Activated T-helper 1 cell treated with anti-CD3 and anti-CD28 coated beads, Interleukin-12 subunit alpha, Interleukin-12 subunit beta, Interleukin-2, Interleukin-4 antibody, amounts not matched to agents 30 ng/mL and 10 ng/mL and 1 ng/mL, durations not matched to agents 14 hours and 24 hours and 36 hours (primary cell): Measurements from ENCODE around the gene CILP2. TPM values are rescaled to one million over a fixed set of nuclear protein-coding genes. Genes with fewer than 3 reads are reported as not detected.

Experiments
- DNase-seq: peaks from one replicate; pipeline ENCODE4 v3.0.0; 2021; ENCODE audit warnings: low spot score
- H3K27ac Mint-ChIP-seq: one replicate; pipeline ENCODE4 v1.8.0; 2021; ENCODE audit warnings: mild to moderate bottlenecking, mixed read lengths
- H3K27me3 Mint-ChIP-seq: one replicate; pipeline ENCODE4 v1.8.0; 2022; ENCODE audit warnings: mild to moderate bottlenecking, moderate library complexity, mixed read lengths; ENCODE audit not compliant: insufficient read depth
- H3K36me3 Mint-ChIP-seq: one replicate; pipeline ENCODE4 v1.8.0; 2021; ENCODE audit warnings: low read depth, mixed read lengths
- H3K4me1 Mint-ChIP-seq: one replicate; pipeline ENCODE4 v1.8.0; 2021; ENCODE audit warnings: low read depth, mixed read lengths
- H3K4me3 Mint-ChIP-seq: one replicate; pipeline ENCODE4 v1.8.0; 2021; ENCODE audit warnings: mild to moderate bottlenecking, moderate library complexity, mixed read lengths
- H3K9me3 Mint-ChIP-seq: one replicate; pipeline ENCODE4 v1.8.0; 2021; ENCODE audit warnings: mixed read lengths
- intact Hi-C: fragments of 100-400 bp; cut with micrococcal nuclease; formaldehyde crosslinking; loops from one replicate; pipeline ENCODE4 v1.15.1; 2024
- total RNA-seq: library from RNA; stranded (reverse); gene quantifications from 2 replicates; pipeline ENCODE4 v1.2.3, GENCODE V29; 2022

Gene CILP2
- total RNA-seq, 1 donor from 2014 or later: 0.26 TPM

DNA sequence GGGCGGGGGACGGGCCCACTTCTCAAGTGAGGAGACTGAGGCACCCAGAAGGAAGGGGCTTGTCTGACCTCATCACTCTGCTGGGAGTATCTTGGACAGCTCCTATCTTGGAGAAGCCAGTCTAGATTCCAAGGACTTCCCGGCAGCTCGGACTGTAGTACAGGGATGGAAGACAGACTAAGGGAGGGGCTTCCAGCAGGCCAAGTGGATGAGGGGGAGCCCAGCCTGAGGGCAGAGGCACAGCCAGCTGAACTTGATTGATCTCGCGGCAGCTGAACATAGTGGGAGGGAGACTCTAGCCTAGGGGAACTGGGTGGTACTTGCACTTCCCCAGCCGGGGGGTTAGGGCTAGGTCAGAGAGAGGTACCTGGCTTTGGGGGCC, 711 bp downstream of the CILP2 start:
- Mint-ChIP-seq H3K27ac (no peak overlapping the region), H3K4me1 (peaks cover 32% of the 10 kb centered on the region), H3K27me3 (peaks cover 18% of the 10 kb centered on the region), H3K4me3 (peak overlapping the region; percentile 0), H3K36me3 (peaks cover 5% of the 10 kb centered on the region), H3K9me3 (no peaks in the 10 kb centered on the region)
- no peak for DNase-seq
- intact Hi-C loops: no loop called here

DNA sequence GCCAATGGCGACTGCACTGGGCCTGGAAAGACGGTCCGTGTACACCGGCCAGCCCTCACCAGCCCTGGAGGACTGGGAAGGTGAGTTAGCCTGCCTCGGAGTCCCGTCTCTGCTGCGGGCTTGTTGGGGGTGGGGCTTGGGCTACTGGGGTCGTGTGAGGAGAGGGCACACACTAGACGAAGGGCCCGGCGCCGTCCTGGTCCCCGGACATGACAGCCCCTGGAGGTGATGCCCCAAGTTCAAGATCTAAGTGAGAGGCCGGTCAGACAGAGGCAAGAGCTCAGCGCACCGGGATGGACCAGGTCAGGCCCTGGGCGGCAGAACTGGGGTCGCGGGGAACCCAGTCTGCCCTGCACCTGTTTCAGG, 1.6 kb downstream of the CILP2 start:
- DNase-seq: no peak
- no peak overlapping the region for H3K4me3 Mint-ChIP-seq
- peaks cover 27% of the 10 kb centered on the region for H3K4me1 Mint-ChIP-seq
- peaks cover 2% of the 10 kb centered on the region for H3K36me3 Mint-ChIP-seq
- H3K27me3 Mint-ChIP-seq: peaks cover 18% of the 10 kb centered on the region
- no peak overlapping the region for H3K27ac Mint-ChIP-seq
- intact Hi-C loops: loop anchor here (2.0 kb wide), 4 partner anchors 51 to 103 kb away; partner anchors contain the start of genes GMIP and PBX4
- no peaks in the 10 kb centered on the region for H3K9me3 Mint-ChIP-seq

DNA sequence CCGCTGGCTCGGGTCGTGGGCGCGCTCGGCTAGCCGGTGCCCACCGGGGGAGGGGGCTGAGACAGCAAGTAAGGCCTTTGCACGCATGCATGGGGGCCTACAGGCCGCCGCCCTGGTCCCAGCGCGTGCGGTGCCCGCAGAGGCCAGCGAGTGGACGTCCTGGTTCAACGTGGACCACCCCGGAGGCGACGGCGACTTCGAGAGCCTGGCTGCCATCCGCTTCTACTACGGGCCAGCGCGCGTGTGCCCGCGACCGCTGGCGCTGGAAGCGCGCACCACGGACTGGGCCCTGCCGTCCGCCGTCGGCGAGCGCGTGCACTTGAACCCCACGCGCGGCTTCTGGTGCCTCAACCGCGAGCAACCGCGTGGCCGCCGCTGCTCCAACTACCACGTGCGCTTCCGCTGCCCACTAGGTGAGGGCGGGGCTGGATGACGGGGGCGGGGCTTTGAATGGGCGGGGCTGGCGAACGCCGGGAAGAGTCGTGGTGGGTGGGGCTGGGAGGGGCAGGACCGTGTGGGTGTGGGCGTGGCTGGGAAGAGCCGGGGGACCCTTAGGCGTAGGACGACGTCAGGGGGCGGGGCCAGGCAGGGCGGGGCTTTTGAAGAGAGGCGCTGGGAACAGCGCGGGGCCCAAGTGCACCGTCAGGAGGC, 2.1 kb downstream of the CILP2 start:
- Mint-ChIP-seq H3K36me3 (peaks cover 2% of the 10 kb centered on the region), H3K9me3 (no peaks in the 10 kb centered on the region), H3K4me3 (peak overlapping the region; percentile 72), H3K27me3 (peaks cover 18% of the 10 kb centered on the region), H3K27ac (no peak overlapping the region), H3K4me1 (peaks cover 27% of the 10 kb centered on the region)
- DNase-seq: peak; percentile 43
- intact Hi-C loops: loop anchor here (2.0 kb wide), 4 partner anchors 51 to 103 kb away; partner anchors contain the start of genes GMIP and PBX4

DNA sequence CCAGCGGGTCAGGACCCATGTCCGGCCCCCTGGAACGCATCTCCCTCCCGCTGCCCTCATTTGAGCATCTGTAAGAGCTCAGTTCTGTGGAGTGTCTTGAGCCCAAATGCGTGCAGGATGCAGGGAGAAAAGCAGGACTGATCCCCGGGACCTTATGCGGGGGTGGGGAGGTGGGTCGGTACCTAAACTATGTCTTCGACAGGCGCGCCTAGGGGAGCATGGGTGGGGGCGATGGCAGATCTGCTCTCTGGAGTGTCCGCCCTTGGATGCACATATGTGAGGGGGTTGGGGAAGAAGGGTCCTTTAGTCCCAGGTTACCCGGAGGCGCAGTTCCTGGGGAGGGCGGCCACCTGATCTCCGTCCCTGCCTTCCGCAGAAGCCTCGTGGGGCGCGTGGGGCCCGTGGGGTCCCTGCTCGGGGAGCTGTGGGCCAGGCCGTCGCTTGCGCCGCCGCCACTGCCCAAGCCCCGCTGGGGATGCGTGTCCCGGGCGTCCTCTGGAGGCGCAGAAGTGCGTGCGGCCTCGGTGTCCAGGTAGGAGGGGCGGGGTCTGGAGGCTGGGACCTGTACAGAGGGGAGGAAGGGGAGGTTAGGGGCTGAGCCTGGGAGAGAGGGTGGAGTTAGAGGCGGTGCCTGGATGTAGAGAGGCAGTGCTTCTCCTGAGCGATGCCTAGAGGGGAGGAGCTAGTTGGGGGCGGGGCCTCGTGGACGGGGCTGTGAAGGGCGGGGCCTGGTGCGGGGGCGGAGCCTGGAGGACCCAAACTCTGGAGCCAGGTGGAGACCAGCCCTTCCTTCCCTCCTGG, 2.9 kb downstream of the CILP2 start:
- H3K36me3 Mint-ChIP-seq: peaks cover 2% of the 10 kb centered on the region
- H3K9me3 Mint-ChIP-seq: no peaks in the 10 kb centered on the region
- peaks cover 18% of the 10 kb centered on the region for H3K27me3 Mint-ChIP-seq
- intact Hi-C loops: loop anchor here (1.0 to 2.0 kb wide), 5 partner anchors 25 to 102 kb away; partner anchors contain the start of genes GMIP, NDUFA13 and PBX4
- no peak overlapping the region for H3K27ac Mint-ChIP-seq
- H3K4me3 Mint-ChIP-seq: peak overlapping the region; percentile 72
- DNase-seq: peak; percentile 67
- H3K4me1 Mint-ChIP-seq: peaks cover 27% of the 10 kb centered on the region

DNA sequence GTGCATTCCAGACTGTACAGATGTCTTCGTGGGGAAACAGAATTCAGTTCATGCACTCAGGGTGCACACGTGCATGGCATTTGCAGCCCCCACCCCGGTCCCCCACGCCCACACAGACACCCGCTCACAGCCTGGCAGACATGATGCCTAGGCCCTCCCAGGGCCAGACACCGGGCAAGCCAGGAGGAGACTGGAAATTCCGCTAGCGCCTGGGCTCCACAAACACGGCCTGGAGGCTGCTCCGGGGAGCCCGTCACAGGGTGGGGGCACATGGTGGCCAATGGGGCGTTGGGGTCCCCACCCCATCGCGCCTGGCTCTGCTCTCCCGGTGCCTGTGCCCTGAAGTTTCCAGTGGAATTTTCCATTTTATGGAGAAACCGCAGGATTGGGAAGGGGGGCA, 3.6 kb downstream of the CILP2 start:
- H3K27ac Mint-ChIP-seq: no peak overlapping the region
- DNase-seq: no peak
- H3K27me3 Mint-ChIP-seq: peaks cover 18% of the 10 kb centered on the region
- peaks cover 2% of the 10 kb centered on the region for H3K36me3 Mint-ChIP-seq
- intact Hi-C loops: loop anchor here (1.0 to 2.0 kb wide), 5 partner anchors 25 to 101 kb away; partner anchors contain the start of genes GMIP, NDUFA13 and PBX4
- H3K9me3 Mint-ChIP-seq: no peaks in the 10 kb centered on the region
- H3K4me1 Mint-ChIP-seq: peaks cover 27% of the 10 kb centered on the region
- no peak overlapping the region for H3K4me3 Mint-ChIP-seq

DNA sequence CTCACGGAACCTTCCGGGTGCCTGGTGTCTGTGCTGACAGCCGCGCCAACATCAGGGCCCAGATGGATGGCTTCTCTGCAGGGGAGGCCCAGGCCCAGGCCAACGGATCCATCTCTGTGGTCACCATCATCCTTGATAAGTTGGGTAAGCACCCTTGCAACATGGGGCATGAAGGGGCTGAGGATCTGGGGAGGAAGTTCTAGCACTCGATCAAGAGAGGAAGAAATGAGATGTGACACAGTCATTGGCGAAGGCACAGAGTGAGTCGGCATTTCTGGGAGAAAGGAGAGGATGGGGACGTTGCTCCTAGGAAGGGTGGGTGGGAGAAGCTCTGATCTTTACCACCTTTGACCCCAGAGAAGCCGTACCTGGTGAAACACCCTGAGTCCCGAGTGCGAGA, 4.4 kb downstream of the CILP2 start:
- Mint-ChIP-seq H3K27ac (no peak overlapping the region), H3K27me3 (peaks cover 14% of the 10 kb centered on the region), H3K4me1 (peaks cover 26% of the 10 kb centered on the region), H3K9me3 (no peaks in the 10 kb centered on the region), H3K36me3 (no peaks in the 10 kb centered on the region), H3K4me3 (no peak overlapping the region)
- intact Hi-C loops: no loop called here
- no peak for DNase-seq

DNA sequence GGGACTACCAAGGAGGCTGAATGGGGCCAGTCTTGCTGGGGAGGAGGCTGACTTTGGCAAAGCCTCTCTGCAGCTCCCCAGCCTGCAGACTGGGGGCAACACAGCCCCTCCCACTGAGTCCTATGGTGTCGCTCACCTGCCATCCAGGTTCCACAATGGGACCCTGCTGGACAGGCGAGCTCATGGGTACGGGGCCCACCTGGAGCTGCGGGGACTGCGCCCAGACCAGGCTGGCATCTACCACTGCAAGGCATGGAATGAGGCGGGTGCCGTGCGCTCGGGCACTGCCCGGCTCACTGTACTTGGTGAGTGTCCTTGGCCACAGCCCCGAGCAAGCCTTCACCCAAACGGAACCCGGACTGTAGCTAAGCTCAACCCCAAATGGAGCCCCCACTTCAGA, 5.0 kb downstream of the CILP2 start:
- Mint-ChIP-seq H3K4me1 (peaks cover 23% of the 10 kb centered on the region), H3K27ac (no peak overlapping the region), H3K4me3 (no peak overlapping the region), H3K9me3 (no peaks in the 10 kb centered on the region), H3K27me3 (peaks cover 11% of the 10 kb centered on the region), H3K36me3 (no peaks in the 10 kb centered on the region)
- intact Hi-C loops: no loop called here
- no peak for DNase-seq

DNA sequence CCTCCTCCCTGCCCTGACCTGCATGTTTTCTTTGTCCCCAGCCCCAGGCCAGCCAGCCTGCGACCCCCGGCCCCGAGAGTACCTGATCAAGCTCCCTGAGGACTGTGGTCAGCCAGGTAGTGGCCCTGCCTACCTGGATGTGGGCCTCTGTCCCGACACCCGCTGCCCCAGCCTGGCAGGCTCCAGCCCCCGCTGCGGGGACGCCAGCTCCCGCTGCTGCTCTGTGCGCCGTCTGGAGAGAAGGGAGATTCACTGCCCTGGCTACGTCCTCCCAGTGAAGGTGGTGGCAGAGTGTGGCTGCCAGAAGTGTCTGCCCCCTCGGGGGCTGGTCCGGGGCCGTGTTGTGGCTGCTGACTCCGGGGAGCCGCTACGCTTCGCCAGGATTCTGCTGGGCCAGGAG, 5.6 kb downstream of the CILP2 start:
- intact Hi-C loops: no loop called here
- no peaks in the 10 kb centered on the region for H3K9me3 Mint-ChIP-seq
- peaks cover 10% of the 10 kb centered on the region for H3K27me3 Mint-ChIP-seq
- H3K36me3 Mint-ChIP-seq: no peaks in the 10 kb centered on the region
- H3K4me1 Mint-ChIP-seq: peaks cover 20% of the 10 kb centered on the region
- DNase-seq: no peak
- H3K27ac Mint-ChIP-seq: no peak overlapping the region
- no peak overlapping the region for H3K4me3 Mint-ChIP-seq

DNA sequence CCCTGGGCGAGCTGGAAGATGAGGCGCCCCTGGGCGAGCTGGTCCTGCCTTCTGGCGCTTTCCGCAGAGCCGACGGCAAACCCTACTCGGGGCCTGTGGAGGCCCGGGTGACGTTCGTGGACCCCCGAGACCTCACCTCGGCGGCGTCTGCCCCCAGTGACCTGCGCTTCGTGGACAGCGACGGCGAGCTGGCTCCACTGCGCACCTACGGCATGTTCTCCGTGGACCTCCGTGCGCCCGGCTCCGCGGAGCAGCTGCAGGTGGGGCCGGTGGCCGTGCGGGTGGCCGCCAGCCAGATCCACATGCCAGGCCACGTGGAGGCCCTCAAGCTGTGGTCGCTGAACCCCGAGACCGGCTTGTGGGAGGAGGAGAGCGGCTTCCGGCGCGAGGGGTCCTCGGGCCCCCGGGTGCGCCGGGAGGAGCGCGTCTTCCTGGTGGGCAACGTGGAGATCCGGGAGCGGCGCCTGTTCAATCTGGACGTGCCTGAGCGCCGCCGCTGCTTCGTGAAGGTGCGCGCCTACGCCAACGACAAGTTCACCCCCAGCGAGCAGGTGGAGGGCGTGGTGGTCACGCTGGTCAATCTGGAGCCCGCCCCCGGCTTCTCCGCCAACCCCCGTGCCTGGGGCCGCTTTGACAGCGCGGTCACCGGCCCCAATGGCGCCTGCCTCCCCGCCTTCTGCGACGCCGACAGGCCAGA, 6.3 kb downstream of the CILP2 start:
- no peaks in the 10 kb centered on the region for H3K9me3 Mint-ChIP-seq
- peaks cover 3% of the 10 kb centered on the region for H3K27me3 Mint-ChIP-seq
- H3K4me1 Mint-ChIP-seq: peaks cover 17% of the 10 kb centered on the region
- no peak for DNase-seq
- no peak overlapping the region for H3K4me3 Mint-ChIP-seq
- H3K36me3 Mint-ChIP-seq: no peaks in the 10 kb centered on the region
- no peak overlapping the region for H3K27ac Mint-ChIP-seq
- intact Hi-C loops: no loop called here

DNA sequence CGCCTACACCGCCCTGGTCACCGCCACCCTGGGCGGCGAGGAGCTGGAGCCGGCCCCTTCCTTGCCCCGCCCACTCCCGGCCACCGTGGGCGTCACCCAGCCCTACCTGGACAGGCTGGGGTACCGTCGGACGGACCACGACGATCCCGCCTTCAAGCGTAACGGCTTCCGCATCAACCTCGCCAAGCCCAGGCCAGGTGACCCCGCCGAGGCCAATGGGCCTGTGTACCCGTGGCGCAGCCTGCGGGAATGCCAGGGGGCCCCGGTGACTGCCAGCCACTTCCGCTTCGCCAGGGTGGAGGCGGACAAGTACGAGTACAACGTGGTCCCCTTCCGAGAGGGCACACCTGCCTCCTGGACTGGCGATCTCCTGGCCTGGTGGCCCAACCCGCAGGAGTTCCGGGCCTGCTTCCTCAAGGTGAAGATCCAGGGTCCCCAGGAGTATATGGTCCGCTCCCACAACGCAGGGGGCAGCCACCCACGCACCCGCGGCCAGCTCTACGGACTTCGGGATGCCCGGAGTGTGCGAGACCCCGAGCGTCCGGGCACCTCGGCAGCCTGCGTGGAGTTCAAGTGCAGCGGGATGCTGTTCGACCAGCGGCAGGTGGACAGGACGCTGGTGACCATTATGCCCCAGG, 7.0 kb downstream of the CILP2 start:
- intact Hi-C loops: no loop called here
- Mint-ChIP-seq H3K27me3 (peaks cover 3% of the 10 kb centered on the region), H3K4me3 (no peak overlapping the region), H3K4me1 (peaks cover 17% of the 10 kb centered on the region), H3K27ac (no peak overlapping the region), H3K9me3 (no peaks in the 10 kb centered on the region), H3K36me3 (no peaks in the 10 kb centered on the region)
- DNase-seq: no peak

DNA sequence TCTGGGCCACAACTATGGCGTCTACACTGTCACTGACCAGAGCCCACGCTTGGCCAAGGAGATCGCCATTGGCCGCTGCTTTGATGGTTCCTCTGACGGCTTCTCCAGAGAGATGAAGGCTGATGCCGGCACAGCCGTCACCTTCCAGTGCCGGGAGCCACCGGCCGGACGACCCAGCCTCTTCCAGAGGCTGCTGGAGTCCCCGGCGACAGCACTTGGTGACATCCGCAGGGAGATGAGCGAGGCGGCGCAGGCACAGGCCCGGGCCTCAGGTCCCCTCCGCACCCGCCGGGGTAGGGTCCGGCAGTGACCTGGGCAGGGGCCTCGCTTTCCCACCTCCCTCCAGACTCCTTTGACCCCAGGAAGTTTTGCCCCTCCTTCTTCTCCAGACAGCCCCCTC, 7.6 kb downstream of the CILP2 start:
- Mint-ChIP-seq H3K4me1 (peaks cover 14% of the 10 kb centered on the region), H3K27ac (no peak overlapping the region), H3K9me3 (no peaks in the 10 kb centered on the region), H3K36me3 (no peaks in the 10 kb centered on the region), H3K4me3 (no peak overlapping the region), H3K27me3 (peaks cover 3% of the 10 kb centered on the region)
- intact Hi-C loops: no loop called here
- no peak for DNase-seq

DNA sequence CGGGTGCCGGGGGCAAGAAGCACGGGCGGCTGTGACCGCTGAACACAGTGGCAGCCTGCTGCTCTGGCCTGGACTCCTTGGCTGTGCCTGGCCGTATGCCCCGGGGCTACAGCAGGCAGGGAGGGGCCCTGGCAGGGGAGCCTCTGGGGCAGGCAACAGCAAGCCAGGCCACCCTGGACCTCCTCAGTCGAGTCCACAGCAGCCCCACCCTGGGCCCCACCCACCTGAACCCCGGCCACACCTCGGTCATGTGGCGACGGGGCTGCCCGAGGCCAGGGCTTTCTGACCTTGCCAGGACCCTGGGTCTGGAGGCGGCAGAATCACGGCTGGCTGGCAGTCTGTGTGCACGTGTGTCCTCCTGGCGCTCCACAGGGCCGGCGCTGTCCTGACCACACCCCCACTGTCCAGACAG, 8.7 kb downstream of the CILP2 start:
- Mint-ChIP-seq H3K4me3 (no peak overlapping the region), H3K36me3 (no peaks in the 10 kb centered on the region), H3K27ac (no peak overlapping the region), H3K27me3 (peaks cover 3% of the 10 kb centered on the region), H3K9me3 (peaks cover 3% of the 10 kb centered on the region), H3K4me1 (peaks cover 7% of the 10 kb centered on the region)
- intact Hi-C loops: no loop called here
- no peak for DNase-seq
